ENCODE data around the gene EPHA4. TPM values are rescaled to one million over a fixed set of nuclear protein-coding genes. Genes with fewer than 3 reads are reported as not detected.

EPHA4 gene
- total RNA-seq, 1 experiment from 2014 or later = 5.4 TPM

DNA sequence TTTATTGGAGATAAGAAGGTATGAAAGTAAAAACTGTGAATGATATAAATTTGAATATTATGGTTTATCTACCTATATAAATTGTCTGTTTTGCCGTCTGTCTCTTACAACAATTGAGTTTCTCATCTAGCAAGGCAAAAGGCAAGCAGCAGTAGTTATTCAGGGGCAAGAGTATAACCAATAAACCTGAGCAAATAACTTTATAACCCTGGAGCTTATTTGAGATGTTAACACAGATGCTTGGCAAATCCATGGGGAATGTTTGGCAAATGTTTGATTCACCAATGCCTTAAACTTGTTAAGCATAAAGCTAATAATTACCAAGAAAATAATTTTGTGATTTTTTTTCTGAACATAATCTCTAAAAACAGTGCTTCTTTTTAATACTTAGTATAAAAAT is 9.9 kb upstream of the EPHA4 start:
- Histone ChIP-seq H3K36me3 (no peaks in the 10 kb centered on the region), H3K27me3 (no peaks in the 10 kb centered on the region), H3K9me3 (no peaks in the 10 kb centered on the region), H3K4me3 (no peak overlapping the region)
- DNase-seq = no peak

DNA sequence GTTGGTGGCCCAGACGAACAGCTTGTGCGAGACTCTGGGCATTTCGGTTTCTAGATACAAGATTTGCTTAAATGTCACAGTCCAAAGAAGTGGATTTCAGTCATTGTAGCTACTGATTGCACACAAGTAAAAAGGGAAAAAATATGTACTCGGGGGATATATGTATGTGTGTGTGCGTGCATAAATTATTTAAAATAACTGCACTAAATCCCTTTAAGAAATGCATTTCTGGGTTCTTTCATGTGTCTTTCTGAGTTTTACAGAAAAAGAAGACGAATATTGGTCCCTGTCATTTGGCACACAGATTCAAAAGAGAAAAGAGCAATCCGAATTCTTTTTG is 2.1 kb upstream of the EPHA4 start:
- no peak for DNase-seq
- Histone ChIP-seq H3K36me3 (no peaks in the 10 kb centered on the region), H3K4me3 (peak overlapping the region; percentile 75), H3K9me3 (no peaks in the 10 kb centered on the region), H3K27me3 (no peaks in the 10 kb centered on the region)

DNA sequence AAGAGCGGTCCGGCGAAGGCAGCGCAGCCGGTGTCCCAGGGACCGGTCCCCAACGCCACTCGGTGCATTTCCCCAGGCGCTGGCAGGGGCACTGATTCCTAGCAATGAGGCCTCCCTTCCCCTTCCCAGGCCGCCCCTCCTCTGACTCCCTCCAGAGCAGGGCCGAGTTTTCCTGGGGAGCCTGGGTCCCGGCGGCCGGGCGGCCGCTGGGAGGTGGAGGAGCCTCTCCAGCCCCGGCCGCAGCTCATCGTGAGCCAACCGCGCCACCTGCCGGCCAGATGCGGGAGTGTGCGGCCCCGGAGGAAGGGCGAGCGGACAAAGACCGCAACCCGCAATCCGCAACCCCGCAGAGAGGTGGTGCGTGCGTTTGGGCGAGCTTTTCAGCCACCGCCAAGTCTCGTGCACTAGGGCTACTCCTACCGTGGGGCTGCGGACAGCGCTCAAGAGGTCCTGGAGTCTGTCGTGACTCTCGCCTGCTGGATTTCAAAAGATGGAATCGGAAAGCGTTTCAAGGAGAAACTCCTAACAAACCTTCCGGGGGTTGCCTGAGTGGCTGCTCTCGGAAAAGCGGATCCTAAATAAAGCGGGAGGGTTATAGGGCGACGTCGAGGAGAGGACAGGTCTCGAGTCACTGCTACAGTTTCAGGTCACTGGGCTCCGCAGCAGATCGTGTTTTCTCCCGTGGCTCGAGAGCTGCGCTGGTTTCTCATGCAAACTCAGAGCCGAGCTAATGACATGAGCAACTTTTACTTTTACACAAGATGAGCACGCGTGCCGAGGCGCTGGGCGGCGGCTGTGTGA is 1.5 kb upstream of the EPHA4 start:
- no peaks in the 10 kb centered on the region for H3K27me3 ChIP-seq

DNA sequence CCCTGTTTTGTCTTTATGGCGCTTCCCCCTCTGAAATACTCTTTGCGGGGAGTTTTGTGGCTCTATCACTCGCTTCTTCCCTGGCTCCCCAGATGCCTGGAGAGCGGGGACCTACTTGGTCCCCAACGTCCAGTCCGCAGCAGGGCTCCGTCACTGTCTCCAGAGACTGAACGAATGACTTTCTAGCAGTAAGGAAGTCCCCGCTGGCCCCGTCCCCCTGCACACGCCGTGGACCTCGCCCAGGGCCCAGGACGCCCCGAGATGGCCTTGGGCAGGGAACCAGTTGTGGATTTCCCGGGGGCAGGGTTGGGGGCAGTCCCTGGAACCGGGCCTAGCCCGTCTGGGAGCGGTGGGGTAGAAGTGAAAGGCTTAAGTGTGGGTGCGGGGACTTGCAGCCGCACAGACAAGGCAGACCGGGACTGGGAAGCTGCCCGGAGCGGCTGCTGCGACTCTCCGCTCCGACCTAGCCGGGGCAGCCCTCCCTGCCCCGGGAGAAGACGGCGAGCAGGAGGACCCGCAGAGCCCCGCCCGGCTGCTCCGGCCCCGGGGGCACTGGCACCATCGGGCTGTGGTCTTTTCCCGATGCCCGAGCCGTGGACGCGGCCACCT is 821 bp upstream of the EPHA4 start:
- Histone ChIP-seq H3K27me3 (no peaks in the 10 kb centered on the region), H3K4me3 (peak overlapping the region; percentile 75), H3K36me3 (no peaks in the 10 kb centered on the region), H3K9me3 (no peaks in the 10 kb centered on the region)
- DNase-seq = peak; percentile 61

More for the DNA sequence above, 1.5 kb upstream of the EPHA4 start:
- no peaks in the 10 kb centered on the region for H3K36me3 ChIP-seq
- H3K4me3 ChIP-seq = peak overlapping the region; percentile 75
- no peaks in the 10 kb centered on the region for H3K9me3 ChIP-seq
- peak; percentile 81 for DNase-seq

DNA sequence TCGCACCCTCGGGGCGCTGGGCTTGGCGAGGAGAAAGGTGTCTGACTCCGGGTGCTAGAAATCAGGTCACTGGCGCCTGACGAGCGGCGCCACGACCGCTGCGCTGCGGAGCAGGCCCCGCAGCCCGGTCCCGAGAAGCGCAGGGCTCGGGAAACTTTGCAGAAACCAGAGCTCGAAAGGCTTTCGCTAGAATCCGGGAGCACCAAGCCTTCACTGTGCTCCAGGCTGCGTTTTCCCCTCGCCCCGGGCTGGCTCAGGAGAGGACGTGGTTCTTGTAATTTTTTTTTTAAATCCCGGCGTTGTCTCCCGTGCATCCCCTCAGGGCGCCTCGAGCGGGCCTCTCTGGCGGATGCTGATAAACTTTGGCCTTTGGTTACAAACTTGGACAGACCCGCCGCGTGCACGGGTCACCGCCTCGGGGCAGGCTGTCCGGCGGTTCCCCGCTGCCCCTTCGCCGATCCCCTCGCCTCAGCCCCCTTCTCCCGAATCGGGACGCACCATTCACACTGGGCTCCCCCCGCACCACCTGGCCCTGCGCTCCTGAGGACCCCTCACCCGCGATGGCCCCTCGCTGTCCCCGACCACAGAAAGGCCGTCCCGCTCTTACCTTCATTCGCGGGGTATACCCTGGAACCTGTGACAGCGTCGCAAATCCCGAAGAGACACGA is 419 bp downstream of the EPHA4 start:
- Histone ChIP-seq H3K36me3 (no peaks in the 10 kb centered on the region), H3K27me3 (no peaks in the 10 kb centered on the region), H3K9me3 (no peaks in the 10 kb centered on the region), H3K4me3 (peak overlapping the region; percentile 75)
- peak; percentile 42 for DNase-seq

DNA sequence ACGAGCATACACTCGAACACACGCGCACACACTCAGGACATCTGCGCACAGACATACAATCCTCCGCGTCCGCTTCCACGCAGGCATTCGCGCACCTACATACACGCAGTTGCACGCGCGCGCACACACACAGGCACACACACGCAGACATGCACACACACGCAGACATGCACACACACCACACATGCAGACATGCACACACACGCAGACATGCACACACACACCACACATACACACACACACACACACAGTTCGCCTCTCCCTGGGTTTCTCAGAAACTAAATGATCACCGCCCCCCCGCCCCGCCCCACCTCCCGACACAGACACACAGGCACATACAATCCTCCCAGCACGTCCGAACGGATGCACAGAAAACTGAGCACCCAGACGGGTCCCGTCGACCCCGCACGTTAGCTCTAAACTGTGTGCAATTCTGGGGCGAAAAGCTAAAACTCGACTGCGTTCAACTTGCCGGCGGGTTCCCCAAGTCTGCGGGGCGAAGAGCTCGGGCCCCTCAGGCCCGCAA is 1.0 kb downstream of the EPHA4 start:
- no peaks in the 10 kb centered on the region for H3K36me3 ChIP-seq
- peak overlapping the region; percentile 75 for H3K4me3 ChIP-seq
- H3K27me3 ChIP-seq = no peaks in the 10 kb centered on the region
- H3K9me3 ChIP-seq = no peaks in the 10 kb centered on the region
- peak; percentile 12 for DNase-seq

DNA sequence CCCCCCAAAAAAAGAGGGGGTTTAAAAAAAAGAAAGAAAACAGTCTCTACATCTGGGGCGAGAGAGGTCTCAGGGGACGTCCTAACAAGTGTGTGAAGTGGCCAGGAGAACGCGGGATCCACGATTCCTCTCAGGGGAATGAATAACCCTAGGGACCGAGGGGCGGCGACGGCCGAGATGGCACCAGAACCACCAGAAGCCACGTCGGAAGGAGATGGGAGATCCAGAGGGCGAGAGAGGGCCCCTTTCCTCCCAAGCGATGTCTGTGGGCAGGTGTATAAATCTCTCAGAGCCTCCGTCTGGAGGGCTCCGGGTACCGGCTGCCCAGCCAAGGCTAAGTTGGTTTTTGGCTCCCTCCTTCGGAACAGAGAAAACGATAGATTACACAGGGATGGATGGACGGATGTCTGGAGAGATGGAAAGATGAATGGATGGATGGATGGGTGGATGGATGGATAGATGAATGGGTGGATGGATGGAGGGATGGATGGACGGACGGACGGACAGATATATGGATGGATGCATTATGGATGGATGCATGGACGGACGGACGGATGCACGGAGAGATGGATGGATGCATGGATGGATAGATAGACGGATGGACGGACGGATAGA is 1.7 kb downstream of the EPHA4 start:
- H3K4me3 ChIP-seq = peak overlapping the region; percentile 75
- no peaks in the 10 kb centered on the region for H3K27me3 ChIP-seq
- peak; percentile 5 for DNase-seq

DNA sequence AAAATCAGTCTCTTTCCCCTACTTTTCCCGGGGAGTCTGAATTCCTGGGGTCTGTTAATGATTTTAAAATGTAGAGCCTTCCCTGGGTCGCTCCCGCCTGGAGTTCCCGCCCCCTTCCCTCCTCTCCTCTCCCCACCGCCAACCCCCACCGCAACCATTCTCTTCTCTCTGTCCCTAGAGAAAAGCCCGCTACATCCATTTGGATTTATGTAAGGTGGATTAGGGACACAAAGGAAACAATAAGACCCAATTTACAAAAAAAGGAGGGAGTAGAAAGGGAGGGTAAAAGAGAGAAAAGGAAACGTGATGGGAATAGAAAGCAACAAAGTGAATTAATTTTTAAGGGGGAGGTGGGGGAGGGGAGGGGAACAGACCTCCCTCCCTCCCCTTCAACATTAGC is 2.2 kb downstream of the EPHA4 start:
- Histone ChIP-seq H3K4me3 (no peak overlapping the region), H3K36me3 (no peaks in the 10 kb centered on the region), H3K27me3 (no peaks in the 10 kb centered on the region), H3K9me3 (no peaks in the 10 kb centered on the region)
- no peak for DNase-seq

More for the DNA sequence above, 1.7 kb downstream of the EPHA4 start:
- Histone ChIP-seq H3K36me3 (no peaks in the 10 kb centered on the region), H3K9me3 (no peaks in the 10 kb centered on the region)

DNA sequence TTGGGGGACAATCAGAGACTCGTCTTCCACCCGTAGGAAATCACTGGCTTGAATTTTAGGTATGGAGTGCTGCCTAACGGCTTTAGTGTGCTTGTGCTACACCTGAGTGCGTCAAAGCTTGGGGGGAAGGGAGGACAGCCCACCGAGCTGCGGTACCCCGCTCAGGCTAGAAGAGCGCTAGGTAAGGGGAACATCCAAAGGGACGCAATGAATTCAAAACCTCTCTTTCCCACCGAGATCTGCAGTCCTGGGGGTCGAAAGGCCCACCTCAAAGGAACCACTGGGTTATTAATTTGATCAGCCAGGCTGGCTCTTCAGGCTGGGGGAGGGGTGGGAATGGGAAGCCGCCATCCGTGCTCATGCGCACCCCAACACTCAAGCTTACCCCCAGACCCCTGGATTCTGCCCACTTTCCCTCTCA is 2.7 kb downstream of the EPHA4 start:
- Histone ChIP-seq H3K9me3 (no peaks in the 10 kb centered on the region), H3K4me3 (no peak overlapping the region), H3K36me3 (no peaks in the 10 kb centered on the region), H3K27me3 (no peaks in the 10 kb centered on the region)
- DNase-seq = no peak

DNA sequence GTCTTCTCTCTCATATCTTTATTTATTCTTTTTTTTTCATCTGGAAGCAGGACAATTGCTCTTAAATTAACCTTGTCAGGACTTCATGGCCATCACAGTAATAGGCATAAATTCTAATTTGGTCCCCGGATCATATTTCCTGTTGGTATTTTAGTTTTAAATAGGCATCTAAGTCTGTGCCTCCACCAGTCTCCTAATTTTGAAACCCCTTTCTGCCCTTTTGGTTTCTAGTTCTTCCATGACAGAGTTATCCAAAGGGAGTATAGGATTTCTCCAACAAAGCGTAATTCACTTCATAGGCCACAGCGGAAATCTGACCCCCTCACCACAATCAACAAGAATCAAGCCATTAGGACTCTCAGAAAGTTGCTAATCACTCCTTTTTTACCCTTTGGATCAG is 3.8 kb downstream of the EPHA4 start:
- no peak overlapping the region for H3K4me3 ChIP-seq
- H3K9me3 ChIP-seq = no peaks in the 10 kb centered on the region
- no peaks in the 10 kb centered on the region for H3K36me3 ChIP-seq
- no peak for DNase-seq
- H3K27me3 ChIP-seq = no peaks in the 10 kb centered on the region

DNA sequence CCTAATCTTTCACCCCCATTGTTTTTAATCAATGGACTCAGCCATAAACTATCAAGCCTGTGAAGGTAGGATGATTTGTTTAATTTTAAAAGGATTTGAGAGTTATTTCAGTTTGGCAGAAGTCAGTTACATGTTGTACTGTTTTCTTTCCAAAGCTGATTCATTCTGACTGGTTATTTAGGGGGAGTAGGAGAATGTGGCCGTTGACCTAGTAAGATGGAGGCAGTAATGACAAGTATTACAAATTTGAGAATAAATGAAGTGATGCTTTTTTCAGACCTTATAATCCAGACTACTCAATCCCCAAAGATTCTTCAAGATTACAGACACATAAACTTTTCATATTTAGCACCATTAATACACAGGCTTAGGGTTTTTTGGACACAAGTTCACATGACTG is 4.3 kb downstream of the EPHA4 start:
- no peak for DNase-seq
- Histone ChIP-seq H3K36me3 (no peaks in the 10 kb centered on the region), H3K27me3 (no peaks in the 10 kb centered on the region), H3K4me3 (no peak overlapping the region), H3K9me3 (no peaks in the 10 kb centered on the region)

DNA sequence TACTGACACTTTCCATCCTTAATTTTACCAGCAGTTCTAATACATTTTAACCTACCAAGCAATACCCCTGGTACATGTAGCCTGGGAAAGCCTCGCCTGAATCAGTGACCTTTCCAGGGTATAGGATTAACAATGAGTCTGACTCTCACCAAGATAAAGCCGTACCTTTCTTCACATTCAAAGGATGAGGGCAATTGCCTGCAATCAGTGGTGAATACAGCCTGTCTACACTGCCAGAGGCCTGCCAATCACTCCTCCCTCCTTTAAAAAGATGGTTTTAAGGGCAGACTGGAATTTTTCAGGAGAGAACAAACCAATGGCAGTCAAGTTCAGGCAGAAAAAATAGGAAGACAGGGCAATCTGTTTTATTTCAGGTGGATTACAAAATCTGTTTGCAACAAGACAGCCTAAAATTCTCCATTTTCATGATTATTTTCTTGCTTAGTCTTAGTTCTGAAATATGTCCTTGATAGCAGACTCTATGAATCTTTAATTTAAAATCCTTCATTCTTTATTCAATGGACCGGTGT is 4.8 kb downstream of the EPHA4 start:
- no peaks in the 10 kb centered on the region for H3K27me3 ChIP-seq
- H3K9me3 ChIP-seq = no peaks in the 10 kb centered on the region
- no peak overlapping the region for H3K4me3 ChIP-seq
- H3K36me3 ChIP-seq = no peaks in the 10 kb centered on the region
- no peak for DNase-seq

DNA sequence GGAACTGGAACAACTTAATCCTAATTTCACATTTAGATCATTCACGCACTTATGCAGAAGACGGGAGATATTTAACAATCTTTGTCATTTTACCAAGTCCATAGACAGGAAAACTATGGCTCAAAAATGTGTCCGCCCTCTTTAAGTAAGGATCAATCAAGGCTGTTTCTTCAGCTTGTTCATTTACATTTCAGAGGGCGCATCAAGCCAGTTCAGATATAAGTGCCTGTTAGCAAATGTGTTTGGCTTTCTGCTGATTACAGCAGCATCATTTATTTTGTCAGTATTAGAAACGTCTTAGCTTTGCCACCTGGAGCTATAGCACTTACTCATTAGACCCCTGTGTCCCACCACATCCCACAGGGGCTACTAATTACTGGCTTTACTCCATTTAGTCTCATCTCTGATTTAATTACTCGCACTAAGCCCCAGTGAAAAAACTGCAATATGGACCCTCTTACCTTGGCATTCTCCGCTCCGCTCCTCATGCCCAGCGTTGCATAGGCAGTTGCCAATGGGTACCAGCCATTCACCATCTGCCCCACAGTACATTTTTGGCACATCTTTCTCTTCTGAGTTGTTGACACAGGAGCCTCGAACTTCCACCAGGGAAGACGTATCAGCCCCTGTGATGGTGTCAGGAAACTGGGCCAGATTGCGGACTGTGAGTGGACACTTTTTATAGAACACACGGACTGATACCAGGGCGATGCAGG is 8.7 kb downstream of the EPHA4 start:
- no peaks in the 10 kb centered on the region for H3K9me3 ChIP-seq
- H3K27me3 ChIP-seq = no peaks in the 10 kb centered on the region
- no peak overlapping the region for H3K4me3 ChIP-seq
- DNase-seq = no peak
- no peaks in the 10 kb centered on the region for H3K36me3 ChIP-seq

DNA sequence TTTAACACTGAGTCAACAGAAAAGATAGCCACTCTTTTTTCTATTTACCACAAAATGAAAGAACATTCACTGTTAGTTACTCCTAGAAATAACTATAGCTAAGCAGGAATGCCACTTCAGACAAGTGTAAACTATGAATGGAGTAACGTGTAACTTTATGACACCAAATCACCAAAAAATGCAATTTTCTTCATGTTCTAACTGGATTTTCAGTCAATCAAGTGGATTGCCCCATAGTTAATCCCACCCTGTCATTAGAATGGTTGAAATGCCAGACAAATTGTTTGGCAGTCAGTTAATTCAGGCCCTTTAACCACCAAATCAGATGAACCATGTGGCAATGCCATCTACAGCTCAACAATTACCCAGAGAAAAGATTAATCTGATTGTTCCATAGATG is 9.9 kb downstream of the EPHA4 start:
- Histone ChIP-seq H3K27me3 (no peaks in the 10 kb centered on the region), H3K4me3 (no peak overlapping the region), H3K9me3 (no peaks in the 10 kb centered on the region), H3K36me3 (no peaks in the 10 kb centered on the region)
- no peak for DNase-seq

DNA sequence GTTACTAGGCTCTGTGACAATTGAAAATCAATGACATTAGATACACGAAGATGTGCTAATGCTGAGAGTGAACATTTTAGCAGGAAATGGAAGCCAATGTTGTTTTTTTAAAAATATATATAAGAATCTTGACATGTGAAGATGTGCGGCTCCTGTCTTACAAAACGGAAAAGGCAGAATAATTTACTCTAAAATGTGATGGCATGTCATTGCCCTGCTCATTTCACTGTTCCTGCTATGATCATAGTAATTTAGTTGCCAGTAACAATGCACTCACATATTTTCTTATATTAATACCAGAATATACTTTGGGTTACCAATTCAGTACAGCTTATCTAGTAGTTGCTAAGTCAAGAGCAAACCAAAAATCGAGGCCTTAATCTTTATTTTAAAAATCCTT is 10.3 kb downstream of the EPHA4 start:
- H3K4me3 ChIP-seq = no peak overlapping the region
- H3K9me3 ChIP-seq = no peaks in the 10 kb centered on the region

DNA sequence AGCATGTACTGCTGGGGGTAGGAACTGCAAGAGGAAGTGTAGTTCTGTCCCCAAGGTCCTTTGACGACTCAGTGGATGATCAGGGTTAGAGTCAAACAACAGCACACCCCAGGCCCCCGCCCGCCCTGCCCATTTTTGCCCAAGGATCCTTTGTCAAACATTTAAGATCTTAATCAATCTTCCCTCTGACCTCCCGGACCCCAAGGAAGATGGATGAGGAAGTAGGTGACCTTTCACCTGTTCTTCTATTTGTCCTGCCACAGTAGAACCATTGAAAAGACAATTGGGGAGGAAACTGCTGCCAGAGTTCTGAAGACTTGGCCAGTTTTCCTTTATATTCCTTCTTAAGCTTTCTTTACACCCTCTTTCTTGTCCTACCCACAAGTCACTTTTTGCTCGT is 12.1 kb downstream of the EPHA4 start:
- Histone ChIP-seq H3K9me3 (no peaks in the 10 kb centered on the region), H3K27me3 (no peaks in the 10 kb centered on the region), H3K36me3 (no peaks in the 10 kb centered on the region), H3K4me3 (no peak overlapping the region)
- DNase-seq = no peak

More for the DNA sequence above, 10.3 kb downstream of the EPHA4 start:
- DNase-seq = no peak
- Histone ChIP-seq H3K36me3 (no peaks in the 10 kb centered on the region), H3K27me3 (no peaks in the 10 kb centered on the region)
